Astrocyte of the spinal cord (primary cell): Measurements from ENCODE around the gene USP35.

Source experiments
- DNase-seq: peaks from one replicate; pipeline ENCODE4 v3.0.0; 2011; ENCODE audit warnings: low read depth, low spot score
- H3K4me3 ChIP-seq: 2 replicates; pipeline ENCODE4 v1.5.1; 2011; ENCODE audit warnings: low read depth, mild to moderate bottlenecking, low read length, moderate library complexity
- in situ Hi-C: cut with HindIII; loops from 2 replicates; pipeline ENCODE4 v1.10.0; 2017; ENCODE audit warnings: low sequenced_read_pairs
- TF ChIP-seq, protein P1 (sequence below): IDR thresholded peaks from 2 replicates; pipeline ENCODE4 v1.5.1; 2012; ENCODE audit warnings: low read depth, mild to moderate bottlenecking, low read length, inconsistent platforms

USP35 gene

GRCh38 chr11:78244080-78244479, 55.4 kb downstream of the USP35 start:
- TF ChIP-seq, protein P1, sequence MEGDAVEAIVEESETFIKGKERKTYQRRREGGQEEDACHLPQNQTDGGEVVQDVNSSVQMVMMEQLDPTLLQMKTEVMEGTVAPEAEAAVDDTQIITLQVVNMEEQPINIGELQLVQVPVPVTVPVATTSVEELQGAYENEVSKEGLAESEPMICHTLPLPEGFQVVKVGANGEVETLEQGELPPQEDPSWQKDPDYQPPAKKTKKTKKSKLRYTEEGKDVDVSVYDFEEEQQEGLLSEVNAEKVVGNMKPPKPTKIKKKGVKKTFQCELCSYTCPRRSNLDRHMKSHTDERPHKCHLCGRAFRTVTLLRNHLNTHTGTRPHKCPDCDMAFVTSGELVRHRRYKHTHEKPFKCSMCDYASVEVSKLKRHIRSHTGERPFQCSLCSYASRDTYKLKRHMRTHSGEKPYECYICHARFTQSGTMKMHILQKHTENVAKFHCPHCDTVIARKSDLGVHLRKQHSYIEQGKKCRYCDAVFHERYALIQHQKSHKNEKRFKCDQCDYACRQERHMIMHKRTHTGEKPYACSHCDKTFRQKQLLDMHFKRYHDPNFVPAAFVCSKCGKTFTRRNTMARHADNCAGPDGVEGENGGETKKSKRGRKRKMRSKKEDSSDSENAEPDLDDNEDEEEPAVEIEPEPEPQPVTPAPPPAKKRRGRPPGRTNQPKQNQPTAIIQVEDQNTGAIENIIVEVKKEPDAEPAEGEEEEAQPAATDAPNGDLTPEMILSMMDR = no peak
- peak; percentile 35 for DNase-seq
- no peak overlapping the region for H3K4me3 ChIP-seq
- in situ Hi-C loops = no loop called here

DNA sequence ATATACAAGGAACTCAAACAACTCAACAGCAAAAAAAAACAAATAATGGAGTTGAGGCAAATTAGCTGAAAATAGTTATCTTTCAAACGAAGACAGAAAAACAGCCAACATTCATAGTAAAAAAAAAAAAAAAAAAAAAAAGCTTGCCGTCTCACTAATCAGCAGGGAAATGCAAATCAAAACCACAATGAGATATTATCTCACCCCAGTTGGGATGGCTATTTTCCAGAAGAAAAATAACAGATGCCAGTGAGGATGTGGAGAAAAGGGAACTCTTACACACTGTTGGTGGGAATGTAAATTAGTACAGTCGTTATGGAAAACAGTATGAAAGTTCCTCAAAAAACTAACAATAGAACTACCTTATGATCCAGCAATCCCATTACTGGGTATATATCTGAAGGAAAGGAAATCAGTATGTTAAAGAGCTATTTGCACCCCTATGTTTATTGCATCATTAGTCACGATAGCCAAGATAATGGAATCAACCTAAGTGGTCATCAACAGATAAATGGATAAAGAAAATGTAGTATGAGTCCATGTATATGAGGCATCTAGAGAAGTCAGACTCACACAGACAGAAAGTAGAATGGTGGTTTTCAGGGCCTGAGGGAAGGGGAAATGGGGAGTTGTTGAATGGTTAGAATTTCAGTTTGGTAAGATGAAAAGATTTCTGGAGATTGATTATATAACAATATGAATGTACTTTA, 56.0 kb downstream of the USP35 start:
- in situ Hi-C loops = no loop called here
- no peak overlapping the region for H3K4me3 ChIP-seq
- DNase-seq = peak; percentile 61
- TF ChIP-seq, protein P1 = no peak

DNA sequence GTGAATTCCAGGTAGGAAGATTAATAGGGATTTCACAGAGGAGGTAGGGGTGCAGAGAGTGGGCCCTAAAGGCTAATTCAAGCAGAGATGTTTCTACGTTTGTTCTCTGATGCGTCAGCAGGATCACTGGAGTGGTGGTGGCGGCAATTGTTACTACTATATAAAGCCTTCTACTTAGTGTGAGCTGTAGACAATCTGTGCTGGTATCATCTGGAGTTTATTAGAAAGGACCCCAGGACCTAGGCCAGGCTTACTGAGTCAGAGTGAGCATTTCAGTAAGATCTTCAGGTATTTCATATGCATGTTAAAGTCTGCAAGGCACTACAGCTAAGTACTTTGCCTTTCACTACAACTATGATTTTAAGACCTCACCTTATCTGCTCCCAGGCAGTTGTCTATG, 59.5 kb downstream of the USP35 start:
- no peak overlapping the region for H3K4me3 ChIP-seq
- TF ChIP-seq, protein P1 = no peak
- no peak for DNase-seq
- in situ Hi-C loops = no loop called here

DNA sequence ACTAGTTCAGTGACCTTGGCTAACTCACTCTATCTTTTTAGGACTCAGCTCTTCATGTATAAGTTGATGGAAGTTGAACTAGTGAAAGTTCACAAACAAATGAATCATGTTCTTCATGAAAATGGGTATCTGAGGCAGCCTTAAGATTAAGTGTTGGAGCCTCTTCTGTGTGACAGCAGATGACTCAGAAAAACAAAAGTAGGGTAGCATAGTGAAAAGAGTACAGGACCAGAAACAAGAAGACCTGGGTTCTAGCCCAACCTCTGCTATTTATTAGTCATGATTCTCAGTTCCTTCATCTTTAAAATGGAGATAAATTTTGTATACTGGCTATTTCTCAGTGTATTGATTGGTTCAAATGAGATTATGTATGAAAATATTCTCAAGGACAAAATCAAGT, 60.2 kb downstream of the USP35 start:
- in situ Hi-C loops = no loop called here
- no peak for DNase-seq
- TF ChIP-seq, protein P1 = no peak
- no peak overlapping the region for H3K4me3 ChIP-seq

- TF ChIP-seq, protein P1 = no peak
- no peak overlapping the region for H3K4me3 ChIP-seq
- no peak for DNase-seq
- in situ Hi-C loops = no loop called here
Measured at GRCh38 chr11:78250099-78250498, 61.4 kb downstream of the USP35 start.

GRCh38 chr11:78251083-78251775, 62.5 kb downstream of the USP35 start:
- TF ChIP-seq, protein P1 = no peak
- in situ Hi-C loops = no loop called here
- no peak overlapping the region for H3K4me3 ChIP-seq
- peak; percentile 22 for DNase-seq
